ENCODE results near the gene SLC25A25. TPM values are rescaled to one million over a fixed set of nuclear protein-coding genes. Genes with fewer than 3 reads are reported as not detected.

Gene SLC25A25
- total and polyA plus RNA-seq, 10 of the 15 experiments (the other 5 are each of a cell fraction or from before 2014, with no cell fraction given) = 0.04 to 17.1 (median 12.4) TPM; not detected in 1

DNA sequence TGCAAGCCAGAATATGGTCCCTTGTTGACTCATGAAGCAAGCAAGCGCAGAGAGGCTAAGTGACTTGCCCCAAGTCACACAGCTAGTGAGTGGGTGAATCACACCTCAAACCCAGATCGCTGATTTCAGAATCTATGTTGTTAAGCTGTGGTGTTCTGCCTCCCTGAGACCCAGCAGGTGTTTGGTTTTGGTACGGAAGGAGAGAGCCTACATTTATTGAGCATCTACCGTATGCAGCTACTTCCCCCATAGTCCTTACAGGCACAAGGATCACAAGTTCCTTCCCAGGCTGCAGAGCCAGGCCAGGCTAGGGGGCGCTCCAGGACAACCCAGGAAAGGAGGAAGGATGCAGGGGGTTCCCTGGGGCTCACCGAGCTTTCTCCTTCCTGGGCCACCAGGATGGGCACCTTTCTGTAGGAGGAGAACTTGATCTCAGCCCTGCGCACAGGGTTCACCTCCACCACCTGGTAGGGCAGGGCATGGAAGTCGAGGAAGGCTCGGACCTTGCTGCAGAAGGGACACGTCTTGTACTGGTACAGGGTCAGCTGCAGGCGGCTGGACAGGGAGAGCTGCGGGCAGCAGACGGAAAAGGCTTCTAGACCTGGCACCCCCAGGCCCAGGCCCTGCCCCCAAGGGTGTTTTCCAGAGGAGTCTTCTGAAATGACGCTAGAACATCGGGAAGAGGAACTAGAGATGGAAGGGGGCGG lies 57.0 kb downstream of the SLC25A25 start (continued):
- no peak for TF ChIP-seq CUX1 (IDR thresholded peaks at IDR 0.05; ENCODE audit: insufficient replicate concordance, low read depth, low read length)
- peak; percentile 14; the same call in 1 of the 2 replicates for TF ChIP-seq NBN (IDR thresholded peaks at IDR 0.05)
- TF ChIP-seq HDAC6 (IDR thresholded peaks at IDR 0.05; ENCODE audit: unreplicated experiment) = no peak
- no peak for TF ChIP-seq TCF7 (IDR thresholded peaks at IDR 0.05; ENCODE audit: borderline replicate concordance)
- no peak for TF ChIP-seq MXI1 (IDR thresholded peaks at IDR 0.05; ENCODE audit: low read depth, low read length)
- 0 out of 2 replicates have a peak, but pooled peaks have one; percentile 9 for TF ChIP-seq PAX5 (IDR thresholded peaks at IDR 0.05; ENCODE audit: borderline replicate concordance, low read depth, low read length)
- TF ChIP-seq DPF2 (IDR thresholded peaks at IDR 0.05) = 0 out of 2 replicates have a peak, but pooled peaks have one; percentile 27
- peak; percentile 85; the same call in 1 of the 2 replicates for TF ChIP-seq NFXL1 (IDR thresholded peaks at IDR 0.05; ENCODE audit: borderline replicate concordance)
- TF ChIP-seq IKZF1 (conservative IDR thresholded peaks at IDR 0.05) = peak; percentile 73
- TF ChIP-seq MYB (IDR thresholded peaks at IDR 0.05; ENCODE audit: borderline replicate concordance, low read depth, low read length) = no peak
- TF ChIP-seq SMC3 (IDR thresholded peaks at IDR 0.05; ENCODE audit: borderline replicate concordance, low read length) = peak; percentile 43; the same call in 1 of the 2 replicates
- TF ChIP-seq EGR1 (IDR thresholded peaks at IDR 0.05; ENCODE audit: borderline replicate concordance in 1 of 2, low read depth in 2 of 2, low read length in 2 of 2) = no peak
- TF ChIP-seq MLLT1 (IDR thresholded peaks at IDR 0.05) = no peak
- TF ChIP-seq SMARCA5 (IDR thresholded peaks at IDR 0.05) = peak; percentile 90
- peak; percentile 62 for TF ChIP-seq RAD21 (IDR thresholded peaks at IDR 0.05; ENCODE audit: insufficient read depth, low read depth, low read length)
- TF ChIP-seq IRF4 (IDR thresholded peaks at IDR 0.05; ENCODE audit: low read depth, low read length) = 0 out of 2 replicates have a peak, but pooled peaks have one; percentile 13
- no peak for TF ChIP-seq PRDM15 (CRISPR knock-in tag; IDR thresholded peaks at IDR 0.05)

Measured in GM12878 (cell line).